Testis (tissue), 2 donors: Measurements from ENCODE around the gene UBA1.

Experiments used
- CTCF ChIP-seq, 3 experiments: fragments of 450-650 bp in 2 of 3; fragments of 200-600 bp in 1 of 3; sonication (generic) in 1 of 3; IDR thresholded peaks; one replicate each; pipeline ENCODE4 v1.5.1; 2016 to 2019; ENCODE audit warnings: antibody characterized with exemption in 3 of 3, mild to moderate bottlenecking in 2 of 3, moderate library complexity in 1 of 3
- POLR2A ChIP-seq: fragments of 450-650 bp; IDR thresholded peaks from one replicate; pipeline ENCODE4 v1.6.1; 2017; ENCODE audit warnings: antibody characterized with exemption, mild to moderate bottlenecking, moderate library complexity

DNA sequence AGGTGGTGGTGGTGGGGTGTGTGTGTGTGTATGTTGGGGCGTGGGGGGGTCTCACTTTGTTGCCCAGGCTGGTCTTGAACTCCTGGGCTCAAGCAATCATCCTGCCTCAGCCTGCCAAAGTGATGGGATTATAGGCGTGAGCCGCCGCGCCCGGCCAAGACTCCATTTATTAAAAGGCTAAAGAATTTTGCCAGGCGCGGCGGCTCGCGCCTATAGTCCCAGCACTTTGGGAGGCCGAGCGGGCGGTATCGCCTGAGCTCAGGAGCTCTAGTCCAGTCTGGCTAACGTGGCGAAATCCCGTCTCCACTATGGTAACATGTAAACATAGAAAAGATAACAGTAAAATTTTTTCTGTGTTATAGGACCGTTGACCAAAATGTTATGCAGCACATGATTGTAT lies 3.7 kb upstream of the UBA1 start:
- TF ChIP-seq POLR2A (no peak), CTCF (IDR thresholded peaks at IDR 0.05) (no peak)
